Astrocyte (in vitro differentiated cells and primary cell): Measurements from ENCODE around the gene BLOC1S3. TPM values are rescaled to one million over a fixed set of nuclear protein-coding genes. Genes with fewer than 3 reads are reported as not detected.

Source experiments
- DNase-seq: peaks from one replicate; pipeline ENCODE4 v3.0.0-alpha.2; 2010; ENCODE audit warnings: low read depth
- FAIRE-seq: peaks from 2 replicates; lab custom pipeline; 2011; peaks lifted over from hg19 to GRCh38; lab: Jason Lieb, UNC
- H2AFZ ChIP-seq: 2 replicates; pipeline ENCODE4 v1.6.0; 2012; ENCODE audit warnings: low read depth, low read length, inconsistent platforms
- H3K27ac ChIP-seq: 2 replicates; pipeline ENCODE4 v1.5.1; 2011; ENCODE audit warnings: low read depth, low read length, inconsistent platforms
- H3K27me3 ChIP-seq: 2 replicates; pipeline ENCODE4 v1.6.0; 2011; ENCODE audit warnings: low read length, inconsistent platforms; ENCODE audit not compliant: insufficient read depth
- H3K36me3 ChIP-seq: 2 replicates; pipeline ENCODE4 v1.5.1; 2011; ENCODE audit warnings: low read length, inconsistent platforms; ENCODE audit not compliant: insufficient read depth
- H3K4me1 ChIP-seq: 2 replicates; pipeline ENCODE4 v1.5.1; 2011; ENCODE audit warnings: low read length, inconsistent platforms; ENCODE audit not compliant: insufficient read depth
- H3K4me2 ChIP-seq: 2 replicates; pipeline ENCODE4 v1.6.0; 2012; ENCODE audit warnings: low read length, inconsistent platforms
- H3K4me3 ChIP-seq: 2 replicates; pipeline ENCODE4 v1.5.1; 2011; ENCODE audit warnings: low read depth, mild to moderate bottlenecking, low read length, inconsistent platforms; ENCODE audit not compliant: insufficient read depth
- H3K79me2 ChIP-seq: 2 replicates; pipeline ENCODE4 v1.6.0; 2012; ENCODE audit warnings: mild to moderate bottlenecking, low read length, inconsistent platforms; ENCODE audit not compliant: insufficient read depth
- H3K9ac ChIP-seq: 2 replicates; pipeline ENCODE4 v1.6.0; 2012; ENCODE audit warnings: mild to moderate bottlenecking, low read length, inconsistent platforms
- H3K9me3 ChIP-seq: 2 replicates; pipeline ENCODE4 v1.5.1; 2012; ENCODE audit warnings: low read depth, mild to moderate bottlenecking, low read length, inconsistent platforms; ENCODE audit not compliant: insufficient read depth
- H4K20me1 ChIP-seq: 2 replicates; pipeline ENCODE4 v1.6.0; 2012; ENCODE audit warnings: low read length, inconsistent platforms; ENCODE audit not compliant: insufficient read depth
- H3K27ac Mint-ChIP-seq: one replicate; pipeline ENCODE4 v1.8.0; 2021; ENCODE audit warnings: mild to moderate bottlenecking, mixed read lengths; ENCODE audit not compliant: unreplicated experiment
- H3K27me3 Mint-ChIP-seq: one replicate; pipeline ENCODE4 v1.8.0; 2021; ENCODE audit warnings: low read depth, mixed read lengths; ENCODE audit not compliant: unreplicated experiment
- H3K36me3 Mint-ChIP-seq: one replicate; pipeline ENCODE4 v1.8.0; 2021; ENCODE audit warnings: low read depth, mixed read lengths; ENCODE audit not compliant: unreplicated experiment
- H3K4me1 Mint-ChIP-seq: one replicate; pipeline ENCODE4 v1.8.0; 2021; ENCODE audit warnings: low read depth, mixed read lengths; ENCODE audit not compliant: unreplicated experiment
- H3K4me3 Mint-ChIP-seq: one replicate; pipeline ENCODE4 v1.8.0; 2021; ENCODE audit warnings: mild to moderate bottlenecking, moderate library complexity, mixed read lengths; ENCODE audit not compliant: unreplicated experiment
- H3K9me3 Mint-ChIP-seq: one replicate; pipeline ENCODE4 v1.8.0; 2021; ENCODE audit warnings: mild to moderate bottlenecking, mixed read lengths; ENCODE audit not compliant: unreplicated experiment
- EZH2 ChIP-seq: IDR thresholded peaks from 2 replicates; pipeline ENCODE4 v1.6.1; 2012; ENCODE audit warnings: mild to moderate bottlenecking, low read length, inconsistent platforms; ENCODE audit not compliant: insufficient read depth
- total RNA-seq: library from RNA; stranded (reverse); gene quantifications from 2 replicates; pipeline ENCODE4 v1.2.1, GENCODE V29; 2021
- TF ChIP-seq, protein P1 (sequence below): IDR thresholded peaks from 2 replicates; pipeline ENCODE4 v1.5.1; 2011; ENCODE audit warnings: low read depth, mild to moderate bottlenecking, inconsistent platforms, low read length, moderate library complexity; ENCODE audit not compliant: insufficient read depth

BLOC1S3 gene
- total RNA-seq, 1 donor from 2014 or later: 14.5 TPM

DNA sequence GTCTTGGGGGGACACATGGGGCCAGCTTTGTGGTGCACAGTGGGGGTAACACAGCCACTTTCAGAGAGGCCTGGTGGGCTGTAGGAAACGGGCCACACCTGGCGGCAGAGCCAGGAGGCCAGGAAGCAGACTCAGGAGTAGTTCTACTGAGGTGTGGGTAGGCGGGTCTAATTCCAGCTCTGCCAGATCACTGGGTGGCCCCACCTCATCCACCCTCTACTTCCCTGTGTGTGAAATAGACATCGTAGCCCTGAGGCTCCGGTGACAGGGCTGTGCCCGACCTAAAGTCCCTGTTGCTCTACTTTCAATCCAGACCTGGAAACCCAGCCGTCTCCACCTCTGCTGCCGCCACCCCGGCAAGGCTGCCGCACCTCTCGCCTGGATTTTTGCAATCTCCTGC is 21.8 kb upstream of the BLOC1S3 start:
- TF ChIP-seq, protein P1, sequence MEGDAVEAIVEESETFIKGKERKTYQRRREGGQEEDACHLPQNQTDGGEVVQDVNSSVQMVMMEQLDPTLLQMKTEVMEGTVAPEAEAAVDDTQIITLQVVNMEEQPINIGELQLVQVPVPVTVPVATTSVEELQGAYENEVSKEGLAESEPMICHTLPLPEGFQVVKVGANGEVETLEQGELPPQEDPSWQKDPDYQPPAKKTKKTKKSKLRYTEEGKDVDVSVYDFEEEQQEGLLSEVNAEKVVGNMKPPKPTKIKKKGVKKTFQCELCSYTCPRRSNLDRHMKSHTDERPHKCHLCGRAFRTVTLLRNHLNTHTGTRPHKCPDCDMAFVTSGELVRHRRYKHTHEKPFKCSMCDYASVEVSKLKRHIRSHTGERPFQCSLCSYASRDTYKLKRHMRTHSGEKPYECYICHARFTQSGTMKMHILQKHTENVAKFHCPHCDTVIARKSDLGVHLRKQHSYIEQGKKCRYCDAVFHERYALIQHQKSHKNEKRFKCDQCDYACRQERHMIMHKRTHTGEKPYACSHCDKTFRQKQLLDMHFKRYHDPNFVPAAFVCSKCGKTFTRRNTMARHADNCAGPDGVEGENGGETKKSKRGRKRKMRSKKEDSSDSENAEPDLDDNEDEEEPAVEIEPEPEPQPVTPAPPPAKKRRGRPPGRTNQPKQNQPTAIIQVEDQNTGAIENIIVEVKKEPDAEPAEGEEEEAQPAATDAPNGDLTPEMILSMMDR: no peak
- no peak for TF ChIP-seq EZH2
- no peak for FAIRE-seq
- H3K27ac Mint-ChIP-seq: no peak overlapping the region

DNA sequence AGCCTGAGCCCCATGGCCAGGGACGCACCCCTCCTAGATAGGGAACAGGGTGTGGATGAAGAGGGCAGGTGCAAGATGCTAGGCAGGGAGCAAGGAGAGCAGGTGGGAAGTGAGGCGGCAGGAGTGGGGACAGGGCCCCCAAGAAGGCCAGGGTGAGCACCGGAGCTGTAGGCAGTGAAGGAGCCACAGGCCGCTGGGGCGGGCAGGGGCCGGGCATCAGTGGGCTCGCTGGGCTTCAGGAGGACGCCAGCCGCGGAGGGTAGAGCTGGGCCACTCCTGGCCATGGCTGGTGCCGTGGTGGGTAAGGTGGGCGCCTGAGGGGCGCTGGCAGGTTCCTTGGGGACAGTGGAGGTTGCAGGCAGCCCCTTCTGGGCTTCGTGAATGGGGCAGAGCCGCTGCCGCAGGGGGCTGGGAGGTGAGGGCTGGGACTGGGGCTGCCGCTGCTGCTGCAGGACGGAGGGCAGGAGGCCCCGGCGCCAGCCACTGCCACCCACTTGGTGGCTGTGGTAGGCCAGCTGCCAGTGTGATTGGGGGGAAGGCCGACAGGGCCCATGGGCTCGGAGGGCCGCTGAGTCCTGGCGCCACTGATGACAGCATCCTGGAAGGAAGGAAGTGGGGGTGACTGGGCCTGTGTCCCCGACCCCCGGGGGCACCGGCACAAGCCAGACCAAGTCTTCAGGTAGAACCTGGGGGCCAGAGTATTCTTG is 19.9 kb upstream of the BLOC1S3 start:
- Histone ChIP-seq H3K4me1 (peaks cover 9% of the 10 kb centered on the region), H4K20me1 (peaks cover 12% of the 10 kb centered on the region), H3K79me2 (no peaks in the 10 kb centered on the region), H3K27ac (no peak overlapping the region), H3K4me3 (no peak overlapping the region), H3K36me3 (no peaks in the 10 kb centered on the region), H3K27me3 (peaks cover 2% of the 10 kb centered on the region), H3K4me2 (no peak overlapping the region), H3K9me3 (no peaks in the 10 kb centered on the region), H3K9ac (no peak overlapping the region), H2AFZ (no peak overlapping the region)
- peaks cover 3% of the 10 kb centered on the region for H3K4me1 Mint-ChIP-seq
- H3K27me3 Mint-ChIP-seq: peaks cover 31% of the 10 kb centered on the region
- no peak overlapping the region for H3K27ac Mint-ChIP-seq
- H3K4me3 Mint-ChIP-seq: no peak overlapping the region
- H3K9me3 Mint-ChIP-seq: peaks cover 3% of the 10 kb centered on the region
- DNase-seq (no peak), FAIRE-seq (no peak)
- peaks cover 9% of the 10 kb centered on the region for H3K36me3 Mint-ChIP-seq
- TF ChIP-seq EZH2: no peak
- TF ChIP-seq, protein P1: no peak

More for the DNA sequence above, 21.8 kb upstream of the BLOC1S3 start:
- H3K36me3 ChIP-seq: no peaks in the 10 kb centered on the region
- no peaks in the 10 kb centered on the region for H3K9me3 ChIP-seq
- no peak overlapping the region for H3K27ac ChIP-seq
- H3K79me2 ChIP-seq: no peaks in the 10 kb centered on the region
- no peak overlapping the region for H2AFZ ChIP-seq
- H3K4me3 Mint-ChIP-seq: no peak overlapping the region
- H3K4me1 ChIP-seq: peaks cover 23% of the 10 kb centered on the region
- H4K20me1 ChIP-seq: peaks cover 15% of the 10 kb centered on the region
- no peak overlapping the region for H3K4me3 ChIP-seq
- no peak for DNase-seq
- H3K9me3 Mint-ChIP-seq: peaks cover 3% of the 10 kb centered on the region
- H3K9ac ChIP-seq: no peak overlapping the region
- H3K27me3 Mint-ChIP-seq: peaks cover 35% of the 10 kb centered on the region
- peaks cover 16% of the 10 kb centered on the region for H3K27me3 ChIP-seq
- H3K4me2 ChIP-seq: no peak overlapping the region
- peaks cover 3% of the 10 kb centered on the region for H3K4me1 Mint-ChIP-seq
- peaks cover 13% of the 10 kb centered on the region for H3K36me3 Mint-ChIP-seq
